Muscle of arm (tissue), 12 donors: ENCODE data around the gene PRPSAP1. TPM values are rescaled to one million over a fixed set of nuclear protein-coding genes. Genes with fewer than 3 reads are reported as not detected.

Source experiments
- DNase-seq: peaks from one replicate; pipeline ENCODE4 v3.0.0-alpha.2; 2013
- polyA plus RNA-seq, 12 donors: library from polyadenylated mRNA; unstranded; fragments of 120-200 nt; gene quantifications; one replicate each; pipeline ENCODE4 v1.2.1, GENCODE V29; 2013; ENCODE audit not compliant: insufficient read length in 12 of 12

Gene PRPSAP1
- polyA plus RNA-seq, 12 donors = 16.0 to 50.7 (median 33.9) TPM; not detected in 1

DNA sequence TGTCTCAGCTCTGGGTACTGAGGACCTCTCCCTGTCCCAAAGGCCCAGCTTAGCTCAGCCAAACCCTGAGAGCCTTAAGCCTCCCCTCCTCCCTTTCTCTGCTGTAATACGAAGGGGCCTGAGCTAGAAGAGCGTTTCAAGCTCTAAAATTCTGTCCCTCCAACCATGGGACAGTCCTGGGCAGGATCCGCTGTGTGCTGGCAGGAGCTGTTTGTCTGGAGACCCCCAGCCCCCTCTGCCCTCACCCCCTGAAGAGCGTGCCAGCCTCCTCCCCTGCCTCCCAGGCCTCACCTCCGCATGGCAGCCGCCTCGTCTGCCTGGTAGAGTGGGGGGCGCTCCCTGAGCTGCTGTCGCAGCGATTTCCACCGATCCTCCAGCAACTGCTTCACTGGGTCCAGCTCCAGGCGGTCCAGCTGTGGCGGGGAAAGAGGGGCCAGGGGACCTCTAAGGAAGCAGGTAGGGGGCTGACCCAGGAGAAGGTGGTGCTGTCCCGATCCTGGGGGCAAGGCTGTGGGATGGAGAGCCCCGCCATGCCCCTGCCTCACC, 73.9 kb downstream of the PRPSAP1 start:
- no peak for DNase-seq

DNA sequence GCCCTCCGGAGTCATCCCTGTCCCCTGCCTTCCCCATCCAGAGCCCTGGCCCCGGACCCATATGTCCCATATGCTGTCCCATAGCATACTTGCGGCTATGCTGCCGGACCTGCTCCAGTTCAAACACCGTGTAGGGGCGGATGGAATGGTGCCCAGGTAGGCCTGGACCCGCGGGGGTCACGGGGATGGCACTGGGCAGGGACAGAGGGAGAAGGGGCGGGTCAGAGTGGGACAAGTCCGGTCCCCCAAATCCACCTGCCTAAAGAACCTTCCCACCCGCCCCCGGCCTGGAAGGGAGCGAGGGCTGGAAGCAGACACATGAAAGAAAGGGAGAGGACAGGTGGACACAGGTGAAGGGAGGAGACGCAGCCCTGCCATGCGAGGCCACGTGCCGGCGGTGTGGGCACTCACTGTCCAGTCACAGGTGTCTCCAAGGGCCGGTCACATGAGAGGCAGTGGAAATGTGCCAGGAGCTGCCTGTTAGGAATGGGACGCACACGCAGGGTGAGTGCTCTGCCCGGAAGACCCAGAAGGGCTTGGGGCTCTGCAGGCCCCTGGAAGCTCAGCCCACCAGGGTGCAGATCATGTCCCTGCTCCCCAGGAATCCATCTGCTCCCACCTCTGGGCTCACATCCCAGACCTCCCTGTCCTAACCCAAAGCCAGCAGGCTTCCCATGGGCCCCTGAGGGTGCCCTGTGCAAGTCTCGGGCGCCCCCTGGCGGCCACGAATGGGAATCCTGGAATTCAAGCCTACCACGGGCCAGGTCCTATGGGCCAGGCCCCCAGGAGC, 74.6 kb downstream of the PRPSAP1 start:
- peak; percentile 86 for DNase-seq

DNA sequence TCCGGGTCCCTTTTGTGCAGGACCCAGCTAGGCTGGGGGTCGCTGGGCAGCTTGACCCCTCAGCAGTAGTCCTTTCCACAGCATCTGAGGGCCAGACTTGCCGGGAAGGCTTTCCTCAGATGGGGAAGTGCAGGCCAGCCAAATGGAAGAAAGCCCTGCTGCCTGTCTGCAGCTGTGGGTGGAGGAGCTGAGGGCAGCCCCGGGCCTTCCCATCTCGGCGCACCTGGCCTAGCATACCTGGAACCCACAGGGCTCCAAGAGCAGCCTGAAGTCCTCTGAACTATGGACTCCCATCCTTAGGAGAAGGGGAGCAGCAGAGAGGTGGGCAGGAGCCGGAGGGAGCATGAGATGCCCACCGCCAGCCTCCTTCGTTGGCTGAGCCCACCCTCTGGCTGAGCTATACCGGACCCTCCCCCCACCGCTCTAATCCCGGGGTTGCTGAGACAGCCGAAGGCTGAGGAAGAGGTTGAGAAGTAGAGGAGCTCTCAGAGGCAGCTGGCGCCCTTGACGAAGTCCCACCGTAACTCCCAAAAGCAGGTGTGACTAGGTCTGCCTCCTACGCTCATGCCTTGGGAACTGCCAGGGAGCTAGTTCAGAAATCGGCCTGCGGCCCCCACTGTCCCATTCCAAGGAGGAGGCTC, 75.3 kb downstream of the PRPSAP1 start:
- no peak for DNase-seq

GRCh38 chr17:76277300-76278267, 76.1 kb downstream of the PRPSAP1 start:
- DNase-seq = no peak

DNA sequence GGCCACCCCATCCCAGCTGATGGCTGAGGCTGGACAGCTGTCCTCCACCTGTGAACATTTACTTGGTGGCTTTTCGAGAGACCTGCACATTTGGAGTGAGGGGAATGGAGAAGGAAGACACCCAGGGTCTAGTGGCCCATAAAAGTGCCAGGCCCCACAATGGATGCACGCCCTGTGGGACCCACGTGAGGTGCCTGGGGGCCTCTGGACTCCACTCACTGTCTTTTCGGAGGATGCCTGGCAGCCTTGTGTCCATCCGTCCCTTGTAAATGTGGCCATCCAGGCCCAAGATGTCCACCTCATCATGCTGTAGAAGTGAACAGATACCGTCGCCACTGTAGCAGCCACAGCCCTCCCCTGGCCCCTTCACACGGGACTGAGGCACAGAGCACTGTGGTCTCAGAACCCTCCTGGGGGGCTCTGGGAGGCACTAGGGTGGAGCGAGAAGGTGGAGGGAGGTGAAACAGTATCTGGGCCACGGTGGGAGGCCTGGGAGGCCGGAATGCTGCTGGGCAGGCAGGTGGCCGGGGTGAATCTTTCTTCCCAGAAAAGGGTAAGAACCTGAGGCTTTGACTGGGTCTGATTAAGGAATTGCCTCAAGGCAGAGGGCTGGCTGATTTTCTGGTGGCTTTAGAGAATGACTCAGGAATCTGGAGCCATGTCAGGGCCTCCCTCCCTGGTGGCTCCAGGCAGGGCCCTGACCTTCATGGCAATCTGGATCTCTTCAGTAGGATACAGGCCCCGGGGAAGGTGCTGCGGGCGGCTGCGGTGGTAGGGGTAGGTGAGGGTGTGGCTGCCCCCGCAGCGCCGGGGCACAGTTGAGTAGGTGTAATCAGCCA, 77.0 kb downstream of the PRPSAP1 start:
- DNase-seq = no peak

- no peak for DNase-seq
Measured at GRCh38 chr17:76276069-76276431, 77.7 kb downstream of the PRPSAP1 start.

DNA sequence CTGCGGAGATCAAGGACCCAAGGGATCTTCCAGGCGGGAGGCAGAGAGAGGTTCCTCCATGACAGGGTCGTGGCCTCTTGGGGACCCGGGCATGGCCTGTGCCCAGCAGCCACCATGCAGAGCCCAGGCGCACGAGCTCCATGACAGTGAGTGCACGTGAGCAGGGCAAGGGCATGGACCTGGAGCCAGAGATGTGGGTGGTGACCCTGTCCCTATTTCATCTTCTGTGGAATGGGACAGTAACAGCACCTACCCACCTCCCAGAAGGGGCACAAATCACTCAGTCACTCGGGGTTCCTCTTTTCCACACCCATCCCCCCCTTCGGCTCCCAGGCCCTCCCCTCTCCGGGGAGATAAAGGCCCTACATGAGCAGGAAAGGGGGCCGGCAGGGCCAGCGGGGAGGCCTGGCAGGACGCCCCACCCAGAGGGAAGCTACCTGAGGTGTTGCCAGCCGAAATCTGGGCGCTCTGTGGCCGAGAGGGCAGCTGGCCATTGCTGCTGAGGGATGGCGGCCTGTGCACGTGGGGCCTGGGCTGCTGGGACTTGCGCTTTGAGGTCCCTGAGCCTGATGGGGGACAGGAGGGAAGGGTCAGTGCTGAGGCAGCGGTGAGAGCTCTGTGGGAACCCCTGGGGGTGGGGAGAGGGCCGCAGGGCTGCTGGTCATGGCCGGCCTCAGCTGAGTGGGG, 78.2 kb downstream of the PRPSAP1 start:
- DNase-seq = no peak

GRCh38 chr17:76274112-76274956, 79.4 kb downstream of the PRPSAP1 start:
- no peak for DNase-seq

- DNase-seq = no peak
Measured at GRCh38 chr17:76273445-76274111, 80.1 kb downstream of the PRPSAP1 start.

DNA sequence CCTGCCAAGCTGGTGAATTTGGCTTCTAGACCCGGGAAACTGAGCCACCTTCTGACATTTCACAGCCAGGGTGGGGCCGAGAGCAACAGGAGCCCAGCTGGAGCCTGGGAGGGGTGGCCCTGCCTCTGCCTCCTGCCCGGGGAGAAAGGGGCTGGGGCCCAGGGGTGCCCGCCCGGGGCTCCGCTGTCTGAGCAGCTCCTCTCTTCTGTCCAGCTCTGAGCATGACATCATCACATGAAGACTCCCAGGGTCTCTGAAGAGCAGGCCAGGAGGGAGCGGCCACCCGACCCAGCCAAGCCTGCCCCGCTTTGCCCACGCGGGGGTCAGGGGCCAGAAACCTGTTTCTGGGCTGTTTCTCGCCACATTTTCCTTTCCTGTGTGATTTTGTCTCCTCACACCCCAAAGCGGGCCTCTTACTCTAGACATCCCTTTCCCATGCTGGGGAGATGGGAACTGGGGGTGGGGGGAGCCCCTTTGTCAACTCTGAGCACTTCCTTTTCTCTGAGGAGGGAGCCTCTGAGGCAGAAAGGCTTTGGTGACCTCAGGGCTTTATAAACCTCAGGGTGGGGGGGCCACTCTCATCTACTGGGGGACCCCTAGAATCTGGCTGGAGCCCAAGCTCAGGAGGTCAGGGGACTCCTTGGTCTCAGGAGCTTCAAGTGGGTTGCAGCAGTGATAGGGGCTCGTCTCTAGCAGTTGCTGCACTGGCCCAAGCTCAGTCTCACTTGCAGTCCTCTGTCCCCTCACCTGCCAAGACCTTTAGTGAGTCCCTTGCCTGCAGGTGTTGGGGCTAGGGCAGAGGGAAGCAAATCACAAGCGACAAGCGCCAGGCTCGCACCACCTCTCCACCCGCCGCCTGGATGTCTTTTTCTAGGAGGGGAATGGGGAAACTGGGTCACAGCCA, 80.9 kb downstream of the PRPSAP1 start:
- DNase-seq = no peak

- DNase-seq = no peak
Measured at GRCh38 chr17:76271669-76272540, 81.8 kb downstream of the PRPSAP1 start.

GRCh38 chr17:76270770-76271668, 82.7 kb downstream of the PRPSAP1 start:
- DNase-seq = no peak

GRCh38 chr17:76270127-76270592, 83.6 kb downstream of the PRPSAP1 start:
- no peak for DNase-seq

DNA sequence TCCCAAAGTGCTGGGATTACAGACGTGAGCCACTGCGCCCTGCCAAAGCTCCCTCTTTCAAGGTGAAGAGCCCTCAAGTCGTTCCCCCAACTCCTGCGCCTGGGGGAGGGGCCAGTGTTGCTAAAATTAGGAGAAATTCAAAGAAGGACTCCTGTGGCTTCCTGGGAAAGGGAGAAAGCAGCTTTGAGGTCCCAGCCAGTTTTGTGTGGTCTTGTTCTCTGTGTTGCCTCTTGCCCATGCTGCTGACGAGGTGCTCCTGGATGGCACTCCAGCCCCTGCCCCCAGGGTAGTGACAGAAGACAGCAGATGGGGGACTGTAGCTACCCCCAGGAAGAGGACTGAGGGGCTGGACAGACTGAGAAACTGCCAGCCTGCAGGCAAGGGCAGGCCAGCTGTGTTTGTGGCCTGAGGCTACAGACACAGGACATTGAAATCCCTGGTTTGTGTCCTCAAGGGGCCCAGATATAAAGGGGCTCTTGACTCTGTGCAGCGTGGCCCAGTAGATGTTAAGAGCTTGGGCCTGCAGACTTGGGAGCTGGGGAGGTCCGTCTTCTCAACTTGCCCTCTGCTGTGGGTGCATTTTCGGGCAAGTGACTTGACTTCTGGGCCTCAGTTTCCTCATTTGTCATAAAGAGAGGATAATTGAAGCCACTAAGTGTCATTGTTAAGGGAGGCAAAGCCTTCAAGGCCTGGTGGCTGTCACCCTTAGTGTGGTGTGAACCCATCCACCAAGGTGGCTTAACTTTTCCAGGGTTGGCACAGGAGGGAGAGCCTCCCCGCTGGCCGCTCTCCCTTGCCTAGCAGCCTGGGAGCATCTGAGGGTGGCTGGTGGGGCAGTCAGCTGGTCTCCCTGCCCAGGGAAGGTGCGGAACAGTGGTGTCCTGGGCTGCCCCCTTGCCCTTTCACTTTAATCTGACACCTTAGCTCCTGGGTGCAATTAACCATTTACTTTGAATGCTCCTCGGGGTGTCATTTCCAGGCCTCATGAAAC, 84.4 kb downstream of the PRPSAP1 start:
- no peak for DNase-seq
